ENCODE results near the gene NDUFAB1. TPM values are rescaled to one million over a fixed set of nuclear protein-coding genes. Genes with fewer than 3 reads are reported as not detected.
A peak's percentile ranks its signal among the peaks of the same experiment; 100 is the strongest.

NDUFAB1 gene
- polyA plus RNA-seq, 2 of the 4 experiments (the other 2 are of a cell fraction), result 167 to 277 TPM

DNA sequence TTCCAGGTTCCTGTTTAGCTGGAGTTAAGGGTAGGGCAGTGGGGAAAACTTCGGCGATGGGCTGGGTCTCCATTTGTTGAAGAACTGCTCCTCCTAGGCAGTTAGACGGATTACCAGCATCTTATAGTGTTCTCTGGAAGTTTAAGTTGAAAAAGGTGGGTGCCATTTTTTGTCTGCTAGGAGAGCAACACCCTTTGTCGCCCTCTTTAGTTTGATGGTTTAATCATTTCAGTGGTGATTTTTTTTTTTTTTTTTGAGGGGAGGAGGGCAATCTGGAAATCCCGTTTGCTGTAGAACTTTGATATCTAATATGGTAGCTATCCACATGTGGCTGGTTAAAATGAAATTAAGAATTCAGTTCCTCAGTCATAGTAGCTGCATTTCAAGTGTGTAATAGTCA lies 34.5 kb downstream of the NDUFAB1 start:
- H3K27ac ChIP-seq, result no peak overlapping the region

DNA sequence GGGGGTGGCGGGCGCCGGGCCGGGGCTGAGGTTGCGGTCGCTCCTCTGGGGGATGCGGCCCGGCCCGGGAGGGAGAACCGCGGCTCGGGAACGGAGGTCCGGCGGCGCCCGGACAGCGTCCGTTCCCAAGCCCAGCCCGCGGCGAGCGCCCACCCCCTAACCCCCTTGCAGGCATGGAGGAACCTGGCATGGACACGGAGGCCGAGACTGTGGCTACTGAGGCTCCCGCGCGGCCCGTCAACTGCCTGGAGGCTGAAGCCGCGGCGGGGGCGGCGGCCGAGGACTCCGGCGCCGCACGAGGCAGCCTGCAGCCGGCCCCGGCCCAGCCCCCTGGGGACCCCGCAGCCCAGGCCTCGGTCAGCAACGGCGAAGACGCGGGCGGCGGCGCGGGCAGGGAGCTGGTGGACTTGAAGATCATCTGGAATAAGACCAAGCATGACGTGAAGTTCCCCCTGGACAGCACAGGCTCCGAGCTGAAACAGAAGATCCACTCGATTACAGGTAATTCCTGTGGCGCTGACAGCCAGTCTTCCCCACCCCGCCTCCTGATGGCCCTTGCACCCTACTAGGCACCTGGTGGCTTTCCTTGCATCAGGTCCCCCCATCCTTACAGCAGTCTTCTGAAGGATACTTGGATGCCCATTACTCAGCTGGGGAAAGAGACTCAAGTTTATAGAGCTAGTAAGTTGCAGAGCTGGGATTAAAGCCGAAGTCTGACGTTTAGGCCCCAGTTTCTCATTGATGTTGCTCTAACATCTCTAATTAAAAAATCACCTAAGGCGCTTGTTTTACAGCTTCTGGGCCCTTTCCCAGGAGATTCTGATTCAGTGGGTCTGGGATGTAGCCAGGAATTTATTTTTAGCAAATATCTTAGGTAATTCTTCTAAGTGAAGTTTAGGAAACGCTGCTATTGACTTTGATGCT lies 38.1 kb downstream of the NDUFAB1 start:
- Histone ChIP-seq H3K4me2 (peak overlapping the region; percentile 91), H3K4me3 (peak overlapping the region; percentile 88), H3K9me3 (no peaks in the 10 kb centered on the region), H3K4me1 (peaks cover 24% of the 10 kb centered on the region), H3K27ac (peak overlapping the region; percentile 86 to 95)
- no peak for DNase-seq (ENCODE audit: low read depth in 1 of 2, low spot score in 1 of 2)
- peak; percentile 39 to 60; a peak in 5 of 6 replicates for ATAC-seq
- FAIRE-seq, result no peak
- ChIA-PET POLR2A (interaction anchor here (0.5 to 1.2 kb wide), 9 partner anchors 11 to 408 kb away, joined by 3 to 12 read pairs (median 4); partner anchors contain the start of gene GGA2), CTCF (interaction anchor here (0.6 to 2.5 kb wide), 21 partner anchors 8 to 578 kb away, joined by 3 to 20 read pairs (median 4); partner anchors contain the start of genes COG7 and GGA2)
- TF ChIP-seq NR3C1 (IDR thresholded peaks at IDR 0.05) (no peak), KDM5A (IDR thresholded peaks at IDR 0.05) (peak; percentile 70; the same call in 1 of the 2 replicates), PHF8 (IDR thresholded peaks at IDR 0.05; ENCODE audit: borderline replicate concordance, low read depth) (peak; percentile 77; the same call in 1 of the 2 replicates), JUN (IDR thresholded peaks at IDR 0.05) (0 out of 5 replicates have a peak, but pooled peaks of 1 of the 2 experiments have one; percentile 14)
- TF ChIP-seq, protein P1, sequence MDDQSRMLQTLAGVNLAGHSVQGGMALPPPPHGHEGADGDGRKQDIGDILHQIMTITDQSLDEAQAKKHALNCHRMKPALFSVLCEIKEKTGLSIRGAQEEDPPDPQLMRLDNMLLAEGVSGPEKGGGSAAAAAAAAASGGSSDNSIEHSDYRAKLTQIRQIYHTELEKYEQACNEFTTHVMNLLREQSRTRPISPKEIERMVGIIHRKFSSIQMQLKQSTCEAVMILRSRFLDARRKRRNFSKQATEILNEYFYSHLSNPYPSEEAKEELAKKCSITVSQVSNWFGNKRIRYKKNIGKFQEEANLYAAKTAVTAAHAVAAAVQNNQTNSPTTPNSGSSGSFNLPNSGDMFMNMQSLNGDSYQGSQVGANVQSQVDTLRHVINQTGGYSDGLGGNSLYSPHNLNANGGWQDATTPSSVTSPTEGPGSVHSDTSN (IDR thresholded peaks at IDR 0.05), result no peak
- TF ChIP-seq, protein P2, sequence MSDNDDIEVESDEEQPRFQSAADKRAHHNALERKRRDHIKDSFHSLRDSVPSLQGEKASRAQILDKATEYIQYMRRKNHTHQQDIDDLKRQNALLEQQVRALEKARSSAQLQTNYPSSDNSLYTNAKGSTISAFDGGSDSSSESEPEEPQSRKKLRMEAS (IDR thresholded peaks at IDR 0.05), result no peak
- 7% methylated on average over 16 of the region's 60 CpGs for WGBS (ENCODE audit: missing lambda C conversion rate)

More for the DNA sequence above, 34.5 kb downstream of the NDUFAB1 start:
- POLR2A ChIA-PET, result no interaction called here
- TF ChIP-seq NPAS2 (CRISPR knock-in tag; IDR thresholded peaks at IDR 0.05; ENCODE audit: borderline replicate concordance), result no peak
- no peak for TF ChIP-seq FOXS1 (CRISPR knock-in tag; IDR thresholded peaks at IDR 0.05)
- no peak for TF ChIP-seq MAFK (IDR thresholded peaks at IDR 0.05; ENCODE audit: partially characterized antibody)
- TF ChIP-seq SREBF2 (IDR thresholded peaks at IDR 0.05), result no peak
- TF ChIP-seq ZNF302 (CRISPR knock-in tag; IDR thresholded peaks at IDR 0.05), result no peak
- no peak for TF ChIP-seq JUN (IDR thresholded peaks at IDR 0.05)
- TF ChIP-seq POLR2A (IDR thresholded peaks at IDR 0.05; ENCODE audit: low read length), result no peak
- TF ChIP-seq, protein P3, sequence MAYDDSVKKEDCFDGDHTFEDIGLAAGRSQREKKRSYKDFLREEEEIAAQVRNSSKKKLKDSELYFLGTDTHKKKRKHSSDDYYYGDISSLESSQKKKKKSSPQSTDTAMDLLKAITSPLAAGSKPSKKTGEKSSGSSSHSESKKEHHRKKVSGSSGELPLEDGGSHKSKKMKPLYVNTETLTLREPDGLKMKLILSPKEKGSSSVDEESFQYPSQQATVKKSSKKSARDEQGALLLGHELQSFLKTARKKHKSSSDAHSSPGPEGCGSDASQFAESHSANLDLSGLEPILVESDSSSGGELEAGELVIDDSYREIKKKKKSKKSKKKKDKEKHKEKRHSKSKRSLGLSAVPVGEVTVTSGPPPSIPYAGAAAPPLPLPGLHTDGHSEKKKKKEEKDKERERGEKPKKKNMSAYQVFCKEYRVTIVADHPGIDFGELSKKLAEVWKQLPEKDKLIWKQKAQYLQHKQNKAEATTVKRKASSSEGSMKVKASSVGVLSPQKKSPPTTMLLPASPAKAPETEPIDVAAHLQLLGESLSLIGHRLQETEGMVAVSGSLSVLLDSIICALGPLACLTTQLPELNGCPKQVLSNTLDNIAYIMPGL (CRISPR knock-in tag; IDR thresholded peaks at IDR 0.05; ENCODE audit: borderline replicate concordance), result no peak
- TF ChIP-seq NFE2L2 (conservative IDR thresholded peaks at IDR 0.05; ENCODE audit: low read length), result no peak
- TF ChIP-seq HOXB5 (CRISPR knock-in tag; IDR thresholded peaks at IDR 0.05), result no peak
- TF ChIP-seq, protein P4, sequence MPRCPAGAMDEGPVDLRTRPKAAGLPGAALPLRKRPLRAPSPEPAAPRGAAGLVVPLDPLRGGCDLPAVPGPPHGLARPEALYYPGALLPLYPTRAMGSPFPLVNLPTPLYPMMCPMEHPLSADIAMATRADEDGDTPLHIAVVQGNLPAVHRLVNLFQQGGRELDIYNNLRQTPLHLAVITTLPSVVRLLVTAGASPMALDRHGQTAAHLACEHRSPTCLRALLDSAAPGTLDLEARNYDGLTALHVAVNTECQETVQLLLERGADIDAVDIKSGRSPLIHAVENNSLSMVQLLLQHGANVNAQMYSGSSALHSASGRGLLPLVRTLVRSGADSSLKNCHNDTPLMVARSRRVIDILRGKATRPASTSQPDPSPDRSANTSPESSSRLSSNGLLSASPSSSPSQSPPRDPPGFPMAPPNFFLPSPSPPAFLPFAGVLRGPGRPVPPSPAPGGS (IDR thresholded peaks at IDR 0.05), result no peak
- TF ChIP-seq RNF2 (IDR thresholded peaks at IDR 0.05; ENCODE audit: borderline replicate concordance, low read depth), result no peak
- TF ChIP-seq HEYL (CRISPR knock-in tag; IDR thresholded peaks at IDR 0.05), result no peak
- TF ChIP-seq SMC3 (IDR thresholded peaks at IDR 0.05), result no peak
- no peak for TF ChIP-seq JUNB (IDR thresholded peaks at IDR 0.05)
- TF ChIP-seq FOSB (CRISPR knock-in tag; IDR thresholded peaks at IDR 0.05), result no peak
- TF ChIP-seq MAZ (IDR thresholded peaks at IDR 0.05; ENCODE audit: borderline replicate concordance, low read depth, low read length), result no peak
- no peak for TF ChIP-seq CEBPB (IDR thresholded peaks at IDR 0.05)
- ATAC-seq (no peak), FAIRE-seq (no peak), DNase-seq (ENCODE audit: low read depth in 1 of 2, low spot score in 1 of 2) (no peak)
- 90% methylated on average over 5 of the region's 5 CpGs for WGBS (ENCODE audit: missing lambda C conversion rate)
- H3K9me3 ChIP-seq, result no peaks in the 10 kb centered on the region
- H3K4me1 ChIP-seq, result peaks cover 14% of the 10 kb centered on the region
- H3K4me2 ChIP-seq, result no peak overlapping the region
- CTCF ChIA-PET, result interaction anchor here (1.0 to 1.6 kb wide), 4 partner anchors 8 to 66 kb away, joined by 3 read pairs; no protein-coding TSS in a partner anchor
- H3K4me3 ChIP-seq, result no peak overlapping the region
